GM21526 (cell line): Measurements from ENCODE around the gene NEIL3.

ENCODE experiments used
- ATAC-seq: cut with Tn5 transposase; IDR thresholded peaks from one replicate; pipeline ENCODE4 v1.9.1; 2021; ENCODE audit warnings: moderate library complexity; ENCODE audit not compliant: unreplicated experiment, low FRiP score

NEIL3 gene

DNA sequence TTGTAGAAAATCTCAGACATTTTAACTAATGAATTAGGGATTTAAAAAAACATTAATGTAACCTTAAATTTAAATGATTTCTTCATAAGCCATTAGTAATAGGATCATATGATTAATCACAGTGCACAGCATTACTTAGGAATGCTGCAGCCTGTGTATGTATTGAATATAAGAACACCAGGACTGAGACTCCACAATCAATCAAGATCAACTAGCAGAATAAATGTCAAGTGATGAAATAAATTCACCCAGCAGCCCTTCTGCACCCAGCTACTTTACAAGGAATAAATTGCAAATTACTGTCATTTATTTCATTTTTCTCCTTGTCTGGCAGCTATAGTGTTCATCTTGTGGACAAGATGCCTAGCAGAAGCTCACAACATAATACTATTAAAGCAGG is 46.5 kb downstream of the NEIL3 start:
- ATAC-seq = no peak

GRCh38 chr4:177356921-177357320 is 47.2 kb downstream of the NEIL3 start:
- ATAC-seq = no peak

DNA sequence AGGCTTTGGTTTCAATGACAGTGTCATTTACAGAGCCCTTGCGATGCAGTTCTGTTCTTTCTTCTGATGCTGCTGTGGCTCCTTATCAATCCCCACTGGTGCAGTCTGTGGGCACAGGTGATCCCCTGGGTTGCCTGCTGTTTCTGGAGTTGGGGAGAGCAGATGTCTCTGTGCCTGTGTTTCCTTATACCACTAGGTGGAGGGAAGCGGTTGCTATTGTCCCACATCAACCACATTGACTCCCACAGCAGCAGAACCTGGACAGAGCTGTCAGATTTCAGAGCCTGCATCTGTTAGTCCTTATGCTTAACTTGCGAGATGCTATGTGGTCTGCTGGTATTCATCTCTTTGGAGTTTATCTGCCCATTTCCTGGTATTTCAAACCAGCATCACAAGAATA is 57.7 kb downstream of the NEIL3 start:
- ATAC-seq = no peak

- no peak for ATAC-seq
Measured at GRCh38 chr4:177369372-177369771, 59.7 kb downstream of the NEIL3 start.

DNA sequence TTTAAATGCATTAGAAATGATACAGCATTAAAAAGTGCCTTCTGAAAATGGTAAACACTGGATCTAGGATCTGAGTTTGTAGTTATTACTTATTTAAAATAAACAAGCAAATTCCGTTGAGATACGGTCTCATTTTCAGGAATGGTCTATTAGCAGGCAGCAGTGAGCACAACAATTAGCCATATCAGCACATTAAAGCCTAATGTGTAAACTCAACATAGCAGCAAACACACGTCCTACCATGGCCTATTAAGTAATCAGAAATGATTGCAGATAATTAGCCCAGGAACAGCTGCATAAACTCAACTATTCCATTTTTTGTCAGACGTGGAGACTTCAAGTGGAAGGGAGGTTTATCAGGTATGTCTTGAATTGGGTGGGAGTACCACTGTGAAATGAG is 61.8 kb downstream of the NEIL3 start:
- ATAC-seq = no peak

- ATAC-seq = no peak
Measured at GRCh38 chr4:177374966-177375365, 65.3 kb downstream of the NEIL3 start.

DNA sequence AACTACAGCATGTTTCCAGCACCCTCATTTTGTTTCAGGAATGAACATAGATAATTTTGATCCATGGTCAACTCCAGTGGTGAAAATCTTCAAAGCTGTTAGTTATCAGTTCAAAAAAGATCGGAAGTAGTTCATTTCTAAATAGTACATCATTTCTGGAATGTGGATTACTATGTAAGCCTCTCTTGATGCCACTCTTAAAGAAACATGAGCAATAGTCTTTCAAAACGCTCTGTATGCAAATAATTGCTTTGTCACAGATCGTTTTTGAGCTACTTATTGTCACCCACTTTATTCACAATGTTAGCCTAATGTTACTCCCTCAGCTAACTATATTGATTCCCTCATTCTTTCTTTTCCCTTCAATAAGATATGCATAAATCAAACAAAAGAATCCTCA is 65.7 kb downstream of the NEIL3 start:
- no peak for ATAC-seq

DNA sequence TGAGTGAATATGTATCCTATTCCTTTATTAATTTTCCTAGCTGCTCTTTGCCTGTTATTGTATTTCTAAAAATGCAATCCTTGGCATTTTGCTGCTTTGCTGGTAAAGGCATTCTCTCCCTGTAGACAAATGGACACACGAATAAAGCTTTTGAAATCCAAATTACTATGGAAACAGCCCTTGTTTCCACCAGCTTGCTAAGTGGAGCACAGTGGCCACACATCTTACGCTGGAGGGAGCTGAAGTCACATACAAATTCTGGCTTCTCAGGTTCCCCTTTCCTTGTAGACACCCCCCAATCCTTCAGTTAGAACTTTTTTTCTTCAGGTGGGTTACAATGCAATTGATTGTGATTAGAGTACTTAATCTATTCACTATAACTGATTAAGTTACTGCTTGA is 66.3 kb downstream of the NEIL3 start:
- no peak for ATAC-seq

- ATAC-seq = no peak
Measured at GRCh38 chr4:177380730-177381287, 71.1 kb downstream of the NEIL3 start.

- no peak for ATAC-seq
Measured at GRCh38 chr4:177381762-177382310, 72.2 kb downstream of the NEIL3 start.

DNA sequence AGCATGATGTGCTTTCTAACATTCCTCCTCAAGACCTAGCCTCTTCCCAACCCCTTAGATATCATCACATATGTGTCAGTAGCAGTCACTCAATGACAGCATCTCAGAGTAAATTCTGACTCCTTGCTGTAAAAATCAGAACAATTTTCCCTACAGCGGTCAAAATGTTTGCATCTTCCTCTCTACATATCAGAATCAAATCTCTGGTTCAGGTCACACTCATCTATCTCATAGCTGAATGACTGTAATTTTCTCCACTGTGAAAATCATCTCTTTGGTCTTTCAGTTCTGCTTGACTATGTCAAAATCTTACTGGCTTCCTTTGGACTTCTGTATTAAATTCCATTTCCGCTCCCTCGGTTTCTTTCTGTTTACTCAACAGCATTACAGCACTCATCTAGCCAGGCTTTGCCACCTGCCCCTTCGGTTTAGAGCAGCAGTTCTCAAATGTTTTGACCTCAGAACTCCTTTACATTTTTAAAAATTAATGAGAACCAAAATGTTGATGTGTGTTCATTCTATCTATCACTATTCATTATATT is 75.3 kb downstream of the NEIL3 start:
- no peak for ATAC-seq

DNA sequence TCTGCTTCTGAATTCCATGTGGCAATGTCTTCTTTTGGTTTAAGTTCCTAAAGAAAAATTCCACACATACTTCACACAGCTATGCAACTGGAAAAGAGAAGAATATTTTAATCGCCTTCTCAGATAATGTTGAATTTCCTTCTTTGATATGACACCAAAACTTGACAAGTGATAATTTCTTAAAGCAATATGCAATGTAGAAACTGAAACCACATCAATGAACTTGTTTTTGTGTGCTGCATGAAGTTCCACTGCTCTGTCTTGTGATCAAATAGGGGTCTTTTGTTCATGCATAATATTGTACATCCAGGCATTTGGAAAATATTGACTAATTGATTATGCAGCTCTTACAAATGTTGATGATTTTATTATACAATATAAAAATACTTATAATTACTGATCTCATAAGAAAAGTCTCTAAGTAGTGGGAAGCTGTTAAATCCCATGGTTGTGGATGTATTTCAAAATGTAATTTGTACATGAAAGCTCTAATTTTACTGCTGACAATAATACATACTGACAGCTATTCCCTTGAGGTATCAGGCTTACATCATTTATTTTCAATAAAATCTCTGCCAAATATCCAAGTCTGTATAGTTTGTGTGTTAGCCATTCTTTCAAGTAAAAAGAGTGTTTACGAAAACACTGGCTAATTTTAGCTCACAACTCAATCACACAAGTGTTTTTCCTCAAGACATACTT is 76.1 kb downstream of the NEIL3 start:
- no peak for ATAC-seq

DNA sequence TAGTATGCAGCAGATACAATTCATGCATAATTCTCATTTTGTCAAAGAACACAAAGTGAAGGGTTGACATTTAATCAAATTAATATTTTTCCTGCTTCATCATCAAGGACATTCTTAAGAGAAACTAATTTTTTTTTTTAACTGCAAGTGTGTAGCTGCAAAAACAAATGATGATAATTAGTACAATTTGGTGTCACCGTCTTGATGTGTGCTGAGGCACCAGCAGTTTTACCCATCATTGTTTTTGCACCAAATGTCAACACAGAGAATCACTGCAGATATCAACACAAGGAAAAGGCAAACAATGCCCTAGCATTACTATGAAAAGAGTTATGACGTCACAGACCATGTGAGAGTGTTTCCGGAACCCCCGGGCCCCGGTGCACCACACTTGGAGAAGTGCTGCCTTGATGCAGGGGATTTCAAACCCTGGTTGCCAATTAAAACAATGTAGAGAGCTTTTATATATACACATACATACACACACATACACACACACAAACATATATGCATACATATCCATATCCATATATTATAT is 76.7 kb downstream of the NEIL3 start:
- no peak for ATAC-seq

DNA sequence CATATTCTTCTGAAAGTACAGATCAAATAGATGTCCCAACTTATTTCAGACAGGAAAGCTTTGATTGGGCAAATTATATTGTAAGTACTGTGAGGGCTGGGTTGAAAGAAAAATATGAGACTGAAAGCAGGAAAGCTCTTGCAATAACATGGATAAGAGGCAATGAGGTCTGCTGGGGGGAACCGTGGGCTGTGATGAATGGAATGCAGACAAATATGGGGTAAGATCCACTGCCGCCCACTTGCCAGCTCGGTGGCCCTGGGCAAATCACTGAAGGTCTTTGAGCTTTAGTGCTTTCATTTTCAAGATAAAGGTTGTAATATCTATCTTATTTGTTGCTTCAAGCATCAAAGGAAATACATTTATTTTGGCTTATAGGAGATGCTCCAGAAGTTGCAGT is 81.6 kb downstream of the NEIL3 start:
- no peak for ATAC-seq

DNA sequence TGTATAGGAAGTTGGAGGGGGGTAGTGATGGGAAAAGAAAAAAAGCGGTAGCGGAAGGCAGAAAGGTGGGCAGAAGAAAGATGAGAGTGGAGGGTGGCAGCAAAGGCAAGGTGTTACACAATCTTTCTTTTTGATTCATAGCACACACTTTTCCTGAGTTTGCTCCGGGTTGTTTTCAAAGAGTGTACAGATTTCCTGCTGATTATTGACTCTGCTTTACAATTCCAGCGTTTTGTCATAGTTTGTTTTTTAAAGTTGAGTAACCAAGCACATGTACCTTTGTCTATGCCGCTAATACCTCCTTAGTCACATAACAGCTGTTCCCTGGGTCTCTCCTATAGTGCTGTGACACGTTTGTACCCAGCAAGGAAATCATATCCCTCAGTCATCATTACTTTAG is 82.3 kb downstream of the NEIL3 start:
- ATAC-seq = no peak

GRCh38 chr4:177393236-177393635 is 83.6 kb downstream of the NEIL3 start:
- no peak for ATAC-seq

- no peak for ATAC-seq
Measured at GRCh38 chr4:177396352-177396751, 86.7 kb downstream of the NEIL3 start.

DNA sequence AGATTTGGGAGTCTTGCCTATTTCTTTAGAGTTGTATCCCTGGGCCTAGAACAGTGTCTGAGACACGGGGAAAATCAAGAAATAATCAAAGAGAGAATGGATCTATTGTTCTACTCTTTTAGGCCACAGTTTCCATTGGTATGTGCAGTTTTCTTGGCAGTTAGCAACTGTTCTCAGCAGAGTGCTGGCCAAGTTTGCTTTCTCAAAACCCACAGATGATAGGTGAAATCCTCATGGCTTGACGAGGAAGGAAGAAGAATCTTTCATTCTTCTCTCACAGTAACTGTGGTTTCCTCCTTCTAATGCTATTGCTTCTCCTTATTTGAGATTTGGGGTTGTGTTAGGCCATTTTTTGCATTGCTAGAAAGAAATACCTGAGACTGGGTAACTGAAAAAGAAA is 90.4 kb downstream of the NEIL3 start:
- no peak for ATAC-seq

- no peak for ATAC-seq
Measured at GRCh38 chr4:177401658-177402273, 92.1 kb downstream of the NEIL3 start.

- ATAC-seq = no peak
Measured at GRCh38 chr4:177403746-177404145, 94.1 kb downstream of the NEIL3 start.

DNA sequence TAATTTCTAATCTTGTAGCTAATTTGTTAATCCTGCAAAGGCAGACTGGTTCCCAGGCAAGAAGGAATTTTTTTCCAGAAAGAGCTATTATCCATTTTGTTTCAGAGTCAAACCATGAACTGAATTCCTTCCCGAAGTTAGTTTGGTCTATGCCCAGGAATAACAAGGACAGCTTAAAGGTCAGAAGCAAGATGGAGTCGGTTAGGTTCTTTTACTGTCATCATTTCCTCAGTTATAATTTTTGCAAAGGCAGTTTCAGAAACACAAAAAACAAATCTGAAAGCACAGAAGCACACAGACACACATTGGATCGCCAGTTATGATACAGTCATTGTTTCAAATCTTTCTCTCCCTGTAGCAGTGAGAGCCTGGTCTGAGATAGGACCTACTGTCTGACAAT is 94.7 kb downstream of the NEIL3 start:
- ATAC-seq = no peak
